ENCODE results near the gene FIG4. TPM values are rescaled to one million over a fixed set of nuclear protein-coding genes. Genes with fewer than 3 reads are reported as not detected.
A peak's percentile ranks its signal among the peaks of the same experiment; 100 is the strongest.

Gene FIG4
- total and polyA plus RNA-seq, 2 of the 13 experiments (the other 11 are each of a cell fraction or from before 2014, with no cell fraction given): 5.5 to 7.9 TPM

GRCh38 chr6:109690737-109691621, at the start of gene FIG4, which contains the start of gene AK9 (continued):
- TF ChIP-seq ZBTB33 (CRISPR knock-in tag; IDR thresholded peaks at IDR 0.05) (no peak), ZGPAT (CRISPR knock-in tag; IDR thresholded peaks at IDR 0.05) (peak; percentile 52; the same call in 1 of the 2 replicates), ZNF552 (CRISPR knock-in tag; IDR thresholded peaks at IDR 0.05; ENCODE audit: borderline replicate concordance) (no peak), ZBTB43 (CRISPR knock-in tag; conservative IDR thresholded peaks at IDR 0.05) (no peak), AKAP8 (CRISPR knock-in tag; IDR thresholded peaks at IDR 0.05) (no peak), MAFG (CRISPR knock-in tag; IDR thresholded peaks at IDR 0.05) (no peak), TSC22D2 (CRISPR knock-in tag; IDR thresholded peaks at IDR 0.05; ENCODE audit: borderline replicate concordance) (no peak), ZMAT3 (CRISPR knock-in tag; conservative IDR thresholded peaks at IDR 0.05) (no peak), ZNF772 (CRISPR knock-in tag; IDR thresholded peaks at IDR 0.05) (0 out of 2 replicates have a peak, but pooled peaks have one; percentile 31), ZNF878 (CRISPR knock-in tag; IDR thresholded peaks at IDR 0.05) (no peak), ZNF468 (CRISPR knock-in tag; IDR thresholded peaks at IDR 0.05) (no peak), PLSCR1 (CRISPR knock-in tag; IDR thresholded peaks at IDR 0.05; ENCODE audit: borderline replicate concordance) (no peak), THAP7 (CRISPR knock-in tag; IDR thresholded peaks at IDR 0.05) (no peak), PRDM15 (CRISPR knock-in tag; IDR thresholded peaks at IDR 0.05) (no peak), EEA1 (CRISPR knock-in tag; IDR thresholded peaks at IDR 0.05; ENCODE audit: borderline replicate concordance) (no peak)

All from HepG2 (cell line).